ENCODE data around the gene METTL24. TPM values are rescaled to one million over a fixed set of nuclear protein-coding genes. Genes with fewer than 3 reads are reported as not detected.

The METTL24 gene
- total and polyA plus RNA-seq, 10 of the 15 experiments (the other 5 are each of a cell fraction or from before 2014, with no cell fraction given) = 0.20 TPM; not detected in 9

DNA sequence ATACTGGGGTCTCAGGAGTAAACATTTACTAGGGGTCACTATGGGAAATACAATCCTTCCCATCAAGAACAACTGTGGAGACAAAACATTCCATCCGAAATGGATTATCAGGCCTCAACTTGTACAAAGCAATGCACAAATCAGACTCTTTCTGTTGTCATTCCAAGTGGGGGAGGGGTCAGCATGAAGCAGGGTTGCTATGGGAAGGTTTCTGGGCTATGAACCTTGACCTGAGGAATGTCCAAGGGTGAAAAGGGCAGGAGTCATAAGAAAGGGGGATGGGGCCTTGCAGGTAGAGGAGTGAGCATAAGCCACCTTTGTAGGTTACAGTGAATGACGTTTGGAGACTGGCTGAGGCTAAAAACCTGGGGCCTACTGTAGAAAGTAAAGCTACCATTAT is 3.1 kb downstream of the METTL24 start:
- H3K36me3 ChIP-seq (ENCODE audit: control insufficient read depth in 2 of 2, insufficient read depth in 2 of 2, low read length in 1 of 2) = no peaks in the 10 kb centered on the region
- H3K79me2 ChIP-seq (ENCODE audit: control insufficient read depth, insufficient read depth, low read length) = no peaks in the 10 kb centered on the region
- H3K4me3 ChIP-seq = no peak overlapping the region
- POLR2A ChIA-PET = no interaction called here
- no peaks in the 10 kb centered on the region for H3K9me3 ChIP-seq (replicated peaks; ENCODE audit: control insufficient read depth, insufficient read depth, low read length)
- TF ChIP-seq FOXM1 (IDR thresholded peaks at IDR 0.05; ENCODE audit: low read depth, low read length) (no peak), RCOR1 (conservative IDR thresholded peaks at IDR 0.05; ENCODE audit: low read depth, low read length) (no peak), MYC (IDR thresholded peaks at IDR 0.05; ENCODE audit: insufficient read depth, insufficient read length, insufficient replicate concordance, low read length, severe bottlenecking) (no peak)
- CTCF ChIA-PET = interaction anchor here (1.4 kb wide), 1 partner anchor 30 kb away, joined by 4 read pairs; no protein-coding TSS in a partner anchor
- ATAC-seq (no peak), DNase-seq (ENCODE audit: low read depth, low spot score) (no peak), FAIRE-seq (no peak)
- no TSS peak for BruUV-seq (replicated peaks)
- no peak overlapping the region for H3K4me2 ChIP-seq (ENCODE audit: control insufficient read depth, insufficient read depth)
- in situ Hi-C loops (cut with MboI) (no loop called here), intact Hi-C loops (cut with micrococcal nuclease; ENCODE audit: unreplicated experiment) (no loop called here)
- RAD21 ChIA-PET (ENCODE audit: unreplicated experiment) = no interaction called here
- no peak overlapping the region for H3K27ac ChIP-seq (ENCODE audit: control insufficient read depth, insufficient read depth)
- no peaks in the 10 kb centered on the region for H4K20me1 ChIP-seq (ENCODE audit: control insufficient read depth, insufficient read depth)
- SMC1A ChIA-PET (ENCODE audit: uncharacterized antibody, unreplicated experiment) = no interaction called here
- H3K27me3 ChIP-seq (replicated peaks in 1 of 2; ENCODE audit: control insufficient read depth in 2 of 2, insufficient read depth in 2 of 2, low read length in 1 of 2) = peaks cover 7 to 20% of the 10 kb centered on the region in 2 experiments; a peak in 3 of 4 replicates
- no peak overlapping the region for H3K9ac ChIP-seq (ENCODE audit: control insufficient read depth, insufficient read depth, low read length)
- WGBS (ENCODE audit: insufficient coverage, insufficient replicate concordance, low lambda C conversion rate, missing lambda C conversion rate) = 0% methylated on average over 2 of the region's 2 CpGs
- H2AFZ ChIP-seq (ENCODE audit: control insufficient read depth, low read depth, low read length) = no peak overlapping the region
- no peaks in the 10 kb centered on the region for H3K4me1 ChIP-seq (ENCODE audit: control insufficient read depth, insufficient read depth, low read length)

DNA sequence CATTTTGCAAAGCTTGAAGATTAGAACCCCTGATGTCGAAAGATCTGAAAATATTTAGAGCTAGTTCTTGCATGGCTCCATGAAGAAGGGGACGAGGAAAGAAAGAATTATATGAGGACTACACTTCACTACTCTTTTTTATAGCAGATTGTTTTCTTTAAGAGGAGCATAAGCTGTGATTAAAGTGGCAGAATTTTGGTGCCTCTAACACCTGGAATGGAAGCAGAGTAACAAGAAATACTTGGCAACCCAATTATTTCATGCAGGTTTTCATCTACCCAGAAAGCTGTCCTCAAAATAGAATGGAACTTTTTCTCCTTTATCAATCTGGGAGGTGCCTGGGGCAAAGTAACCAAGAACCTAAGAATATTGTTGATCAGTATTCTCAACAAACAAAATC is 4.0 kb downstream of the METTL24 start:
- Histone ChIP-seq H3K9ac (ENCODE audit: control insufficient read depth, insufficient read depth, low read length) (no peak overlapping the region), H2AFZ (ENCODE audit: control insufficient read depth, low read depth, low read length) (no peak overlapping the region)
- ATAC-seq = no peak
- TF ChIP-seq, protein P1, sequence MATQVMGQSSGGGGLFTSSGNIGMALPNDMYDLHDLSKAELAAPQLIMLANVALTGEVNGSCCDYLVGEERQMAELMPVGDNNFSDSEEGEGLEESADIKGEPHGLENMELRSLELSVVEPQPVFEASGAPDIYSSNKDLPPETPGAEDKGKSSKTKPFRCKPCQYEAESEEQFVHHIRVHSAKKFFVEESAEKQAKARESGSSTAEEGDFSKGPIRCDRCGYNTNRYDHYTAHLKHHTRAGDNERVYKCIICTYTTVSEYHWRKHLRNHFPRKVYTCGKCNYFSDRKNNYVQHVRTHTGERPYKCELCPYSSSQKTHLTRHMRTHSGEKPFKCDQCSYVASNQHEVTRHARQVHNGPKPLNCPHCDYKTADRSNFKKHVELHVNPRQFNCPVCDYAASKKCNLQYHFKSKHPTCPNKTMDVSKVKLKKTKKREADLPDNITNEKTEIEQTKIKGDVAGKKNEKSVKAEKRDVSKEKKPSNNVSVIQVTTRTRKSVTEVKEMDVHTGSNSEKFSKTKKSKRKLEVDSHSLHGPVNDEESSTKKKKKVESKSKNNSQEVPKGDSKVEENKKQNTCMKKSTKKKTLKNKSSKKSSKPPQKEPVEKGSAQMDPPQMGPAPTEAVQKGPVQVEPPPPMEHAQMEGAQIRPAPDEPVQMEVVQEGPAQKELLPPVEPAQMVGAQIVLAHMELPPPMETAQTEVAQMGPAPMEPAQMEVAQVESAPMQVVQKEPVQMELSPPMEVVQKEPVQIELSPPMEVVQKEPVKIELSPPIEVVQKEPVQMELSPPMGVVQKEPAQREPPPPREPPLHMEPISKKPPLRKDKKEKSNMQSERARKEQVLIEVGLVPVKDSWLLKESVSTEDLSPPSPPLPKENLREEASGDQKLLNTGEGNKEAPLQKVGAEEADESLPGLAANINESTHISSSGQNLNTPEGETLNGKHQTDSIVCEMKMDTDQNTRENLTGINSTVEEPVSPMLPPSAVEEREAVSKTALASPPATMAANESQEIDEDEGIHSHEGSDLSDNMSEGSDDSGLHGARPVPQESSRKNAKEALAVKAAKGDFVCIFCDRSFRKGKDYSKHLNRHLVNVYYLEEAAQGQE (IDR thresholded peaks at IDR 0.05; ENCODE audit: low read depth, low read length) = no peak
- TF ChIP-seq TAF1 (IDR thresholded peaks at IDR 0.05; ENCODE audit: borderline replicate concordance, low read depth, low read length) = no peak
- TF ChIP-seq HDGF (IDR thresholded peaks at IDR 0.05) = no peak
- TF ChIP-seq CBFB (IDR thresholded peaks at IDR 0.05; ENCODE audit: low read depth) = no peak
- TF ChIP-seq RELA (IDR thresholded peaks at IDR 0.05; ENCODE audit: borderline replicate concordance, partially characterized antibody) = no peak
- TF ChIP-seq RCOR1 (conservative IDR thresholded peaks at IDR 0.05; ENCODE audit: low read depth, low read length) = no peak
- TF ChIP-seq MTA2 (IDR thresholded peaks at IDR 0.05; ENCODE audit: low read depth) = no peak
- TF ChIP-seq BCL11A (IDR thresholded peaks at IDR 0.05; ENCODE audit: low read depth, low read length) = no peak
- TF ChIP-seq POU2F2 (IDR thresholded peaks at IDR 0.05; ENCODE audit: borderline replicate concordance, low read depth, low read length) = no peak

More for the DNA sequence above, 4.0 kb downstream of the METTL24 start:
- FAIRE-seq (no peak), DNase-seq (ENCODE audit: low read depth, low spot score) (no peak)
- ChIA-PET POLR2A (no interaction called here), SMC1A (ENCODE audit: uncharacterized antibody, unreplicated experiment) (no interaction called here), CTCF (interaction anchor here (0.6 to 1.4 kb wide), 4 partner anchors 11 to 661 kb away, joined by 3 to 4 read pairs (median 4); no protein-coding TSS in a partner anchor), RAD21 (ENCODE audit: unreplicated experiment) (no interaction called here)
- BruUV-seq (replicated peaks) = no TSS peak
- Histone ChIP-seq H4K20me1 (ENCODE audit: control insufficient read depth, insufficient read depth) (no peaks in the 10 kb centered on the region), H3K4me1 (ENCODE audit: control insufficient read depth, insufficient read depth, low read length) (no peaks in the 10 kb centered on the region), H3K4me2 (ENCODE audit: control insufficient read depth, insufficient read depth) (no peak overlapping the region), H3K36me3 (ENCODE audit: control insufficient read depth in 2 of 2, insufficient read depth in 2 of 2, low read length in 1 of 2) (no peaks in the 10 kb centered on the region), H3K27me3 (replicated peaks in 1 of 2; ENCODE audit: control insufficient read depth in 2 of 2, insufficient read depth in 2 of 2, low read length in 1 of 2) (peaks cover 7 to 16% of the 10 kb centered on the region in 2 experiments; a peak in 3 of 4 replicates), H3K4me3 (no peak overlapping the region), H3K27ac (ENCODE audit: control insufficient read depth, insufficient read depth) (no peak overlapping the region), H3K79me2 (ENCODE audit: control insufficient read depth, insufficient read depth, low read length) (no peaks in the 10 kb centered on the region), H3K9me3 (replicated peaks; ENCODE audit: control insufficient read depth, insufficient read depth, low read length) (no peaks in the 10 kb centered on the region)
- intact Hi-C loops (cut with micrococcal nuclease; ENCODE audit: unreplicated experiment) = no loop called here
- in situ Hi-C loops (cut with MboI) = no loop called here
- 21% methylated on average over 2 of the region's 2 CpGs for WGBS (ENCODE audit: insufficient coverage, insufficient replicate concordance, low lambda C conversion rate, missing lambda C conversion rate)

Measured in GM12878 (cell line).